Measurements from ENCODE around the gene CARNS1. TPM values are rescaled to one million over a fixed set of nuclear protein-coding genes. Genes with fewer than 3 reads are reported as not detected.

Gene CARNS1
- total RNA-seq, 1 experiment from 2014 or later, result 0.13 TPM

DNA sequence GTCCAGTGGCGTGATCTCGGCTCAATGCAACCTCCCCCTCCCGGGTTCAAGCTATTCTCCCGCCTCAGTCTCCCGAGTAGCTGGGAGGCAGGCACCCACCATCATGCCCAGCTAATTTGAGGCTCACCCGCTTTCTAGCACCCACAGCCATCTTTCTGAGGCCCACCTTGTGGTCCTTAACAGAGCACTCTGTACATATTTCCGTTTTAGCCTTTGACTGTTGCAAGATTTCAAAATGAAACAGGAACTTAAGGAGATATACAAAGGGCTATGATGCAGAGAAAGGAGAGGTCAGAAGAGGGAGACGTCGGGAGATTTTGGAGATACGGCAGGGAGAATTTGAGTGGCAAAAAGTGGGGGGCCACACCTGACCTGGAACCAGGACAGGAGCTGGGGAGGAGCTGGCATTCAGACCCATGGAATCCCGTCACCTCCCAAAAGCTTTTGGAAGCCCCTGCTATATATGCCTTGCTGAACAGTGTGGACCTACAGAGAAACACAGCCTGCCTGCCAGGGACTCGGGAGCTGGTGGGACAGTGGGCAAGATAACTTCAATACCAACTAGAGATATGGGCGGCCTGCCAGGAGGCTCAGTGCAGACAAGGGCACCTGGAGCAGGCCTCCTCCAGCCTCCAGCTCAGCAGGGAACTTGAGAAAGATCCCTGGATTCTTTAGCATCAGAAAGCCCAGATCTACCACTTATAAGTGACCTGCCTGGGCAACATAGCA, 34.1 kb upstream of the CARNS1 start:
- POLR2A ChIA-PET (ENCODE audit: low non-redundant PET), result interaction anchor here (0.5 to 0.7 kb wide), 2 partner anchors 12 to 64 kb away, joined by 6 to 8 read pairs; no protein-coding TSS in a partner anchor
- no TSS peak for BruUV-seq (replicated peaks)
- intact Hi-C loops (cut with micrococcal nuclease; ENCODE audit: unreplicated experiment), result loop anchor here (10.0 kb wide), 2 partner anchors 297 to 327 kb away; partner anchors contain the start of gene RHOD

DNA sequence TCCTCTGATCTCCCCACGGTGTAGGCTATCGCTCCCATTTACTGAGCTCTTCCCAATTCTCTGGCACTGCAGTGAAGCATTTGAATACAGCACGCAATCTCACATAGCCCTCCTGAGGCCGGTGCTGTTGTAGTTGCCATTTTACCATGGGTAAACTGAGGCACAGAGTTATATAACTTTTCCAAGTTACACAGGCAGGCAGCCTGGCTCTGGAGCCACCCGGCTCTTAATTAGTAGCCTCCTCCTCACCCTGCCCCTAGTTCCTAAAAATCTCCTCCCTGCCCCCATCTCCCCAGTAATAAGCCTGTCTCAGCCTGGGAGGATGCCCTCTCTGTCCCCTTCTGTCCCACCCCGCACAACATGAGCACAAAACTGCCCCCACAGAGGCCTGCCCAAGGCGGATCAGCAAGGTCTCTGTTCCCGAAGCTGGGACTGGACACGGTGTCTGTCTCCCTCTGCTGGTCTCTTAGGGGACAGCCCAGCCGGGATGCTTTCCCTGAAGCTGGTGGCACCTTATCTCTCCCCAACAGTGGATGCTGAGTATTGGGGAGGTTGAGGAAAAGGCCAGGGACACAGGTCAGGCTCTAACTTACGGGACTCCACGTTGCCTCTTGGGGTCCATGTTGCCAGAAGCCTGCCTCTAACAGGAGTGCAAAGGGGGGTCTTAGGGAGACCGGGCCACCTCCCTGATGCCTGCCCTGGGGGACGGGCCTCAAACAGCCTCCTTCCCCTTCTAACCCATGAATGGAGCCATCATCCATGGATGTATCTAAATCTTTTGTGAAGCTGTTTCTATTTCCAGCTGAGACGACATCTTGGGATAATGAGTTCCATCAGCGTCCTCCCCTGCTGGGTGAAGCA, 33.0 kb upstream of the CARNS1 start:
- intact Hi-C loops (cut with micrococcal nuclease; ENCODE audit: unreplicated experiment), result loop anchor here (1.0 to 10.0 kb wide), 4 partner anchors 25 to 328 kb away; partner anchors contain the start of gene RHOD
- ChIA-PET POLR2A (ENCODE audit: low non-redundant PET) (interaction anchor here (0.5 kb wide), 1 partner anchor 13 kb away, joined by 8 read pairs; no protein-coding TSS in a partner anchor), CTCF (interaction anchor here (0.5 to 5.9 kb wide), 16 partner anchors 9 to 916 kb away, joined by 3 to 78 read pairs (median 4); partner anchors contain the start of genes POLD4, PPP1CA and RAD9A)
- no peaks in the 10 kb centered on the region for H3K9me3 ChIP-seq (ENCODE audit: low read depth, low read length, poor library complexity, severe bottlenecking)
- H3K27ac ChIP-seq (ENCODE audit: low read depth, low read length, poor library complexity, severe bottlenecking), result no peak overlapping the region
- no peaks in the 10 kb centered on the region for H3K27me3 ChIP-seq (replicated peaks; ENCODE audit: insufficient read depth, low read depth, low read length, poor library complexity)
- peaks cover 9% of the 10 kb centered on the region for H3K4me1 ChIP-seq (ENCODE audit: insufficient read depth, low read length, poor library complexity, severe bottlenecking)
- peak; percentile 88 for DNase-seq (ENCODE audit: low spot score)
- H3K4me3 ChIP-seq (ENCODE audit: low read depth, low read length, poor library complexity, severe bottlenecking), result no peak overlapping the region
- no TSS peak for BruUV-seq (replicated peaks)
- TF ChIP-seq EZH2 (IDR thresholded peaks at IDR 0.05; ENCODE audit: borderline replicate concordance, low read depth, low read length, poor library complexity, severe bottlenecking), result no peak
- TF ChIP-seq, protein P1, sequence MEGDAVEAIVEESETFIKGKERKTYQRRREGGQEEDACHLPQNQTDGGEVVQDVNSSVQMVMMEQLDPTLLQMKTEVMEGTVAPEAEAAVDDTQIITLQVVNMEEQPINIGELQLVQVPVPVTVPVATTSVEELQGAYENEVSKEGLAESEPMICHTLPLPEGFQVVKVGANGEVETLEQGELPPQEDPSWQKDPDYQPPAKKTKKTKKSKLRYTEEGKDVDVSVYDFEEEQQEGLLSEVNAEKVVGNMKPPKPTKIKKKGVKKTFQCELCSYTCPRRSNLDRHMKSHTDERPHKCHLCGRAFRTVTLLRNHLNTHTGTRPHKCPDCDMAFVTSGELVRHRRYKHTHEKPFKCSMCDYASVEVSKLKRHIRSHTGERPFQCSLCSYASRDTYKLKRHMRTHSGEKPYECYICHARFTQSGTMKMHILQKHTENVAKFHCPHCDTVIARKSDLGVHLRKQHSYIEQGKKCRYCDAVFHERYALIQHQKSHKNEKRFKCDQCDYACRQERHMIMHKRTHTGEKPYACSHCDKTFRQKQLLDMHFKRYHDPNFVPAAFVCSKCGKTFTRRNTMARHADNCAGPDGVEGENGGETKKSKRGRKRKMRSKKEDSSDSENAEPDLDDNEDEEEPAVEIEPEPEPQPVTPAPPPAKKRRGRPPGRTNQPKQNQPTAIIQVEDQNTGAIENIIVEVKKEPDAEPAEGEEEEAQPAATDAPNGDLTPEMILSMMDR (conservative IDR thresholded peaks at IDR 0.05; ENCODE audit: low read depth, low read length), result peak; percentile 99
- H3K36me3 ChIP-seq (ENCODE audit: insufficient read depth, low read length, poor library complexity, severe bottlenecking), result no peaks in the 10 kb centered on the region

More for the DNA sequence above, 34.1 kb upstream of the CARNS1 start:
- Histone ChIP-seq H3K9me3 (ENCODE audit: low read depth, low read length, poor library complexity, severe bottlenecking) (no peaks in the 10 kb centered on the region), H3K4me1 (ENCODE audit: insufficient read depth, low read length, poor library complexity, severe bottlenecking) (peaks cover 9% of the 10 kb centered on the region), H3K27me3 (replicated peaks; ENCODE audit: insufficient read depth, low read depth, low read length, poor library complexity) (no peaks in the 10 kb centered on the region), H3K27ac (ENCODE audit: low read depth, low read length, poor library complexity, severe bottlenecking) (no peak overlapping the region), H3K36me3 (ENCODE audit: insufficient read depth, low read length, poor library complexity, severe bottlenecking) (no peaks in the 10 kb centered on the region), H3K4me3 (ENCODE audit: low read depth, low read length, poor library complexity, severe bottlenecking) (no peak overlapping the region)
- DNase-seq (ENCODE audit: low spot score), result no peak
- no peak for TF ChIP-seq EZH2 (IDR thresholded peaks at IDR 0.05; ENCODE audit: borderline replicate concordance, low read depth, low read length, poor library complexity, severe bottlenecking)
- TF ChIP-seq, protein P1 (conservative IDR thresholded peaks at IDR 0.05; ENCODE audit: low read depth, low read length), result no peak
- CTCF ChIA-PET, result interaction anchor here (0.6 to 5.9 kb wide), 13 partner anchors 10 to 583 kb away, joined by 3 to 78 read pairs (median 6); partner anchors contain the start of genes POLD4, PPP1CA and RAD9A

DNA sequence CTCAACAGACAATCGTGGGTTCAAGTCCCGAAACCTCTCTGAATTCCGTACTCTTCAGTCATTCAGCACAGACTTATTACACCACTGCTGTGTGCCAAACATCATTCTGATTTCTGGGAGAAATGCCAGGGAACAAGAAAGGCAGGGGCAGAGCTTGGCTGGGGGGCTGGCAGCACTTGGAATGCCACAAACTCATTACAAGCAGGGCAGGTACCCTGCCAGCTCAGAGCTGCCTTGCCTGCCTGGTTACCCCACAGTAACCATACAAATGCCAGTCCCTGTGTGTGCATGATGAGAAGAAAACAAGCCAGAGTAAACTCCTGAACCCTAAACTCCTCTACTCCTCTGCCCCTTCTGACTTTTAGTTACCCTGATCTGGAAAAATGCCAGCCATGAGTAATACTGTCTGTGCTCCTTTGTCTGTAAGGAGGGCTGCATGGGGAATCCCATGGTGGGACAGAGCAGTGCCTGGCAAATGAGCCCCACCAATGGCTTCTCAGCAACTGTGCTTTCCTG, 30.6 kb upstream of the CARNS1 start:
- BruUV-seq (replicated peaks), result no TSS peak
- H3K36me3 ChIP-seq (ENCODE audit: insufficient read depth, low read length, poor library complexity, severe bottlenecking), result no peaks in the 10 kb centered on the region
- H3K9me3 ChIP-seq (ENCODE audit: low read depth, low read length, poor library complexity, severe bottlenecking), result no peaks in the 10 kb centered on the region
- peak; percentile 74 for DNase-seq (ENCODE audit: low spot score)
- no peak for TF ChIP-seq EZH2 (IDR thresholded peaks at IDR 0.05; ENCODE audit: borderline replicate concordance, low read depth, low read length, poor library complexity, severe bottlenecking)
- TF ChIP-seq, protein P1 (conservative IDR thresholded peaks at IDR 0.05; ENCODE audit: low read depth, low read length), result no peak
- CTCF ChIA-PET, result interaction anchor here (1.0 to 5.9 kb wide), 2 partner anchors 32 to 124 kb away, joined by 5 to 78 read pairs; partner anchors contain the start of gene POLD4
- no peaks in the 10 kb centered on the region for H3K27me3 ChIP-seq (replicated peaks; ENCODE audit: insufficient read depth, low read depth, low read length, poor library complexity)
- H3K4me1 ChIP-seq (ENCODE audit: insufficient read depth, low read length, poor library complexity, severe bottlenecking), result peaks cover 9% of the 10 kb centered on the region
- intact Hi-C loops (cut with micrococcal nuclease; ENCODE audit: unreplicated experiment), result loop anchor here (10.0 kb wide), 2 partner anchors 300 to 330 kb away; partner anchors contain the start of gene RHOD
- H3K4me3 ChIP-seq (ENCODE audit: low read depth, low read length, poor library complexity, severe bottlenecking), result no peak overlapping the region
- POLR2A ChIA-PET (ENCODE audit: low non-redundant PET), result interaction anchor here (0.6 kb wide), 1 partner anchor 12 kb away, joined by 3 read pairs; no protein-coding TSS in a partner anchor
- H3K27ac ChIP-seq (ENCODE audit: low read depth, low read length, poor library complexity, severe bottlenecking), result no peak overlapping the region

Measured in A673 (cell line).